Stimulated activated CD4-positive, alpha-beta T cell treated with anti-CD3 and anti-CD28 coated beads, Interleukin-12 subunit alpha, Interleukin-12 subunit beta, amount 100 ng/mL, for 48 hours (primary cell): Measurements from ENCODE around the gene LRRC26.
A peak's percentile ranks its signal among the peaks of the same experiment; 100 is the strongest.

Source experiments
- DNase-seq, 3 donors: peaks; one replicate each; pipeline ENCODE4 v3.0.0-alpha.2; 2020; ENCODE audit warnings: low read depth in 2 of 3, low spot score in 1 of 3

Gene LRRC26

GRCh38 chr9:137199411-137200121 lies 29.7 kb upstream of the LRRC26 start:
- DNase-seq: no peak

- no peak for DNase-seq
Observed at GRCh38 chr9:137198902-137199283, 29.0 kb upstream of the LRRC26 start.

- DNase-seq: no peak
Observed at GRCh38 chr9:137198051-137198901, 28.4 kb upstream of the LRRC26 start.

GRCh38 chr9:137195525-137196220 lies 25.8 kb upstream of the LRRC26 start:
- DNase-seq: no peak

GRCh38 chr9:137194909-137195308 lies 25.1 kb upstream of the LRRC26 start:
- DNase-seq: no peak

- no peak for DNase-seq
Observed at GRCh38 chr9:137194388-137194787, 24.5 kb upstream of the LRRC26 start.

GRCh38 chr9:137193771-137194170 lies 23.9 kb upstream of the LRRC26 start:
- no peak for DNase-seq

- no peak for DNase-seq
Observed at GRCh38 chr9:137192859-137193258, 23.0 kb upstream of the LRRC26 start.

- no peak for DNase-seq
Observed at GRCh38 chr9:137192448-137192780, 22.6 kb upstream of the LRRC26 start.

- no peak for DNase-seq
Observed at GRCh38 chr9:137191691-137192447, 22.0 kb upstream of the LRRC26 start.

- DNase-seq: no peak
Observed at GRCh38 chr9:137191245-137191644, 21.4 kb upstream of the LRRC26 start.

- no peak for DNase-seq
Observed at GRCh38 chr9:137190315-137190856, 20.5 kb upstream of the LRRC26 start.

- no peak for DNase-seq
Observed at GRCh38 chr9:137189297-137190295, 19.7 kb upstream of the LRRC26 start.

GRCh38 chr9:137188490-137189296 lies 18.8 kb upstream of the LRRC26 start, which contains the start of the genes ANAPC2 and SSNA1:
ANAPC2 (minus strand) TSS chr9:137188560; CDS start chr9:137188532, 28 bp downstream.
SSNA1 (plus strand) TSS chr9:137188676; CDS start chr9:137188727, 51 bp downstream.
- peak; percentile 84 to 89 (median 89) for DNase-seq

- DNase-seq: no peak
Observed at GRCh38 chr9:137188086-137188489, 18.2 kb upstream of the LRRC26 start.

GRCh38 chr9:137187386-137187785 lies 17.5 kb upstream of the LRRC26 start:
- no peak for DNase-seq

- no peak for DNase-seq
Observed at GRCh38 chr9:137186385-137186784, 16.5 kb upstream of the LRRC26 start.

- DNase-seq: no peak
Observed at GRCh38 chr9:137185921-137186320, 16.1 kb upstream of the LRRC26 start.
